A549 (cell line): ENCODE data around the gene GPR4. TPM values are rescaled to one million over a fixed set of nuclear protein-coding genes. Genes with fewer than 3 reads are reported as not detected.

Experiments
- ATAC-seq, 2 experiments: fragments of 200-7000 bp in 1 of 2; fragments of >200 bp in 1 of 2; cut with Nextera tagmentation in 1 of 2; cut with Tn5 transposase in 1 of 2; 3 replicates each; pipeline versions ENCODE4 v1.8.0 to v1.9.1; 2018 to 2020; ENCODE audit warnings: mild to moderate bottlenecking in 1 of 2, moderate library complexity in 1 of 2
- CTCF ChIA-PET: fragments of 300-600 bp; sonication (Branson Sonifier 250); formaldehyde crosslinking; extraction: SDS; loops from one replicate; lab custom pipeline; 2021; ENCODE audit warnings: antibody characterized with exemption, inconsistent platforms; lab: Yijun Ruan, JAX
- POLR2A ChIA-PET: fragments of 350-600 bp; formaldehyde crosslinking; extraction: SDS; loops from one replicate; lab custom pipeline; 2021; ENCODE audit warnings: antibody characterized with exemption, inconsistent platforms; lab: Yijun Ruan, JAX
- DNase-seq, 2 experiments: peaks; one replicate each; pipeline versions ENCODE4 v3.0.0 to v3.0.0-alpha.2; 2011 to 2016; ENCODE audit warnings: low read depth in 1 of 2, low spot score in 1 of 2
- FAIRE-seq: peaks from 2 replicates; lab custom pipeline; 2011; peaks lifted over from hg19 to GRCh38; lab: Jason Lieb, UNC
- H3K27ac ChIP-seq, 2 experiments: fragments of >200 bp; sonication (Bioruptor Twin); formaldehyde crosslinking; 3 replicates each; pipeline ENCODE4 v1.5.1; 2016 to 2017
- H3K4me1 ChIP-seq: fragments of >200 bp; sonication (Bioruptor Twin); formaldehyde crosslinking; 3 replicates; pipeline ENCODE4 v1.6.1; 2016
- H3K4me2 ChIP-seq: fragments of >200 bp; sonication (Bioruptor Twin); formaldehyde crosslinking; 3 replicates; pipeline ENCODE4 v1.6.1; 2016
- H3K4me3 ChIP-seq: fragments of >200 bp; sonication (Bioruptor Twin); formaldehyde crosslinking; 3 replicates; pipeline ENCODE4 v1.5.1; 2016
- H3K9me3 ChIP-seq: fragments of >200 bp; sonication (Bioruptor Twin); formaldehyde crosslinking; 3 replicates; pipeline ENCODE4 v1.6.1; 2016
- BCL3 ChIP-seq: fragments of >200 bp; sonication (Bioruptor Twin); formaldehyde crosslinking; IDR thresholded peaks from 3 replicates; pipeline ENCODE4 v1.6.1; 2016
- BHLHE40 ChIP-seq: IDR thresholded peaks from 2 replicates; pipeline ENCODE4 v1.6.1; 2012; ENCODE audit warnings: low read depth, low read length, inconsistent platforms
- CBX2 ChIP-seq: fragments of 200-600 bp; sonication (generic); IDR thresholded peaks from 2 replicates; pipeline ENCODE4 v1.6.1; 2016; ENCODE audit warnings: low read depth, mild to moderate bottlenecking, borderline replicate concordance
- CTCF ChIP-seq: fragments of >200 bp; sonication (Bioruptor Twin); formaldehyde crosslinking; IDR thresholded peaks from 3 replicates; pipeline ENCODE4 v1.5.1; 2016
- EHF ChIP-seq: fragments of 250-450 bp; sonication (Bioruptor Pico); IDR thresholded peaks from 2 replicates; pipeline ENCODE4 v1.5.0; 2020; ENCODE audit warnings: mild to moderate bottlenecking
- EHMT2 ChIP-seq: fragments of 200-600 bp; sonication (generic); IDR thresholded peaks from 2 replicates; pipeline ENCODE4 v1.6.1; 2016; ENCODE audit warnings: antibody characterized with exemption, low read depth, mild to moderate bottlenecking, moderate library complexity
- ELK1 ChIP-seq: fragments of 150-350 bp; IDR thresholded peaks from 2 replicates; pipeline ENCODE4 v1.6.1; 2014; ENCODE audit warnings: low read depth, mild to moderate bottlenecking, low read length
- EP300 ChIP-seq, 2 experiments: fragments of >200 bp; sonication (Bioruptor Twin); formaldehyde crosslinking; IDR thresholded peaks; 2 replicates in 1 of 2; 3 replicates in 1 of 2; pipeline ENCODE4 v1.6.1; 2016 to 2017
- ESRRA ChIP-seq: fragments of 150-350 bp; IDR thresholded peaks from 2 replicates; pipeline ENCODE4 v1.6.1; 2014; ENCODE audit warnings: mild to moderate bottlenecking, low read length, borderline replicate concordance
- FOSL2 ChIP-seq, 2 experiments: fragments of 450-650 bp in 1 of 2; fragments of >200 bp in 1 of 2; sonication (Bioruptor Twin) in 1 of 2; formaldehyde crosslinking; IDR thresholded peaks; 2 replicates each; pipeline versions ENCODE4 v1.5.0 to v1.6.1; 2016 to 2020; ENCODE audit warnings: mild to moderate bottlenecking in 1 of 2, moderate library complexity in 1 of 2
- HOXB5 ChIP-seq: fragments of 250-450 bp; sonication (Bioruptor Pico); IDR thresholded peaks from 2 replicates; pipeline ENCODE4 v1.5.0; 2020; ENCODE audit warnings: mild to moderate bottlenecking, moderate library complexity
- JUN ChIP-seq, 2 experiments: fragments of >200 bp; sonication (Bioruptor Twin); formaldehyde crosslinking; IDR thresholded peaks; 2 replicates in 1 of 2; 3 replicates in 1 of 2; pipeline ENCODE4 v1.6.1; 2016 to 2017
- JUNB ChIP-seq: fragments of >200 bp; sonication (Bioruptor Twin); formaldehyde crosslinking; IDR thresholded peaks from 2 replicates; pipeline ENCODE4 v1.6.1; 2016
- KDM1A ChIP-seq: fragments of 200-600 bp; sonication (generic); IDR thresholded peaks from 2 replicates; pipeline ENCODE4 v1.6.1; 2016; ENCODE audit warnings: low read depth, mild to moderate bottlenecking
- MAX ChIP-seq: IDR thresholded peaks from 2 replicates; pipeline ENCODE4 v1.6.1; 2012
- MYC ChIP-seq: IDR thresholded peaks from 2 replicates; pipeline ENCODE4 v1.6.1; 2012; ENCODE audit warnings: mild to moderate bottlenecking, inconsistent platforms, low read length, improper control_type of control experiment, borderline replicate concordance
- RAD21 ChIP-seq, 2 experiments: fragments of >200 bp in 1 of 2; sonication (Bioruptor Twin) in 1 of 2; formaldehyde crosslinking in 1 of 2; IDR thresholded peaks in 1 of 2; conservative IDR thresholded peaks in 1 of 2; 2 replicates in 1 of 2; 3 replicates in 1 of 2; pipeline ENCODE4 v1.6.1; 2012 to 2018; ENCODE audit warnings: inconsistent platforms in 1 of 2
- RCOR1 ChIP-seq: fragments of 150-350 bp; IDR thresholded peaks from 2 replicates; pipeline ENCODE4 v1.6.1; 2014; ENCODE audit warnings: antibody characterized with exemption, low read length, low read depth
- RNF2 ChIP-seq: fragments of 200-600 bp; sonication (generic); IDR thresholded peaks from 2 replicates; pipeline ENCODE4 v1.6.1; 2016; ENCODE audit warnings: low read depth, mild to moderate bottlenecking, antibody characterized with exemption, moderate library complexity, borderline replicate concordance
- SMC3 ChIP-seq: fragments of >200 bp; sonication (Bioruptor Twin); formaldehyde crosslinking; IDR thresholded peaks from 3 replicates; pipeline ENCODE4 v1.6.1; 2018; ENCODE audit warnings: inconsistent platforms
- SREBF2 ChIP-seq: fragments of 450-650 bp; IDR thresholded peaks from 2 replicates; pipeline ENCODE4 v1.6.1; 2014; ENCODE audit warnings: mild to moderate bottlenecking, moderate library complexity
- TFCP2L1 ChIP-seq: fragments of 250-450 bp; sonication (Bioruptor Pico); IDR thresholded peaks from 2 replicates; pipeline ENCODE4 v1.5.0; 2021; ENCODE audit warnings: mild to moderate bottlenecking
- USF2 ChIP-seq: fragments of 450-650 bp; IDR thresholded peaks from 2 replicates; pipeline ENCODE4 v1.6.1; 2014; ENCODE audit warnings: antibody characterized with exemption
- ZFP36 ChIP-seq: fragments of 450-650 bp; IDR thresholded peaks from 2 replicates; pipeline ENCODE4 v1.6.1; 2014; ENCODE audit warnings: borderline replicate concordance; ENCODE audit not compliant: partially characterized antibody
- ZNF302 ChIP-seq: fragments of 250-450 bp; sonication (Bioruptor Pico); IDR thresholded peaks from 2 replicates; pipeline ENCODE4 v1.9.0; 2021; ENCODE audit warnings: inconsistent platforms, mild to moderate bottlenecking, moderate library complexity
- ZSCAN20 ChIP-seq: fragments of 250-450 bp; sonication (Bioruptor Pico); IDR thresholded peaks from 2 replicates; pipeline ENCODE4 v1.8.0; 2022; ENCODE audit warnings: mild to moderate bottlenecking, moderate library complexity
- WGBS: methylation state at CpG from one replicate; pipeline ENCODE4 v1.1.6; 2017; ENCODE audit errors: missing lambda C conversion rate; 5-methylcytosine and 5-hydroxymethylcytosine counted together
- polyA plus RNA-seq, 4 experiments: library from polyadenylated mRNA; depleted of rRNA in 3 of 4; stranded (reverse); fragments of >200 nt; fragmentation: RNase III in 1 of 4; extraction: RNeasy Plus Mini Kit Qiagen cat#74134 plus additional on column Dnase treatment in 1 of 4; gene quantifications; 2 replicates in 3 of 4; 3 replicates in 1 of 4; pipeline ENCODE4 v1.2.3, GENCODE V29; 2011 to 2017

Gene GPR4
- polyA plus RNA-seq, 2 of the 4 experiments (the other 2 are of a cell fraction) = 0.03 to 0.10 TPM

- ChIA-PET POLR2A (interaction anchor here (1.0 to 1.4 kb wide), 2 partner anchors 10 to 83 kb away, joined by 4 to 6 read pairs; no protein-coding TSS in a partner anchor), CTCF (interaction anchor here (0.8 to 5.2 kb wide), 30 partner anchors 9 to 149 kb away, joined by 3 to 55 read pairs (median 6); partner anchors contain the start of genes EML2, OPA3 and PPM1N)
- no peak overlapping the region for H3K4me3 ChIP-seq
- no peak overlapping the region for H3K27ac ChIP-seq
- H3K4me1 ChIP-seq = no peaks in the 10 kb centered on the region
- no peaks in the 10 kb centered on the region for H3K9me3 ChIP-seq
- 57% methylated on average over 10 of the region's 10 CpGs for WGBS
- TF ChIP-seq ZFP36 (no peak), CBX2 (no peak), RAD21 (conservative IDR thresholded peaks at IDR 0.05 in 1 of 2, IDR thresholded peaks at IDR 0.05 in 1 of 2) (peak; percentile 71 to 77), JUNB (no peak), SREBF2 (no peak), EHMT2 (no peak), ESRRA (no peak), JUN (IDR thresholded peaks at IDR 0.05) (no peak), HOXB5 (no peak), RNF2 (no peak), TFCP2L1 (CRISPR knock-in tag) (no peak), KDM1A (no peak), MYC (no peak), EHF (CRISPR knock-in tag) (no peak), EP300 (IDR thresholded peaks at IDR 0.05) (no peak), ZSCAN20 (CRISPR knock-in tag) (no peak), CTCF (peak; percentile 74), ZNF302 (CRISPR knock-in tag) (no peak), ELK1 (no peak), BHLHE40 (no peak), SMC3 (peak; percentile 67), MAX (no peak), FOSL2 (IDR thresholded peaks at IDR 0.05) (no peak), FOSL2 (CRISPR knock-in tag; IDR thresholded peaks at IDR 0.05) (no peak), USF2 (no peak), BCL3 (no peak), RCOR1 (no peak)
- DNase-seq = peak; percentile 81 to 83
- FAIRE-seq = no peak
- no peak overlapping the region for H3K4me2 ChIP-seq
- ATAC-seq = peak; percentile 81 to 93
These were observed 43.6 kb downstream of the GPR4 start for GRCh38 chr19:45558399-45558878.
